Activated CD8-positive, alpha-beta T cell treated with anti-CD3 and anti-CD28 coated beads for 36 hours (primary cell): ENCODE data around the gene PEAR1. TPM values are rescaled to one million over a fixed set of nuclear protein-coding genes. Genes with fewer than 3 reads are reported as not detected.

Source experiments
- ATAC-seq: fragments of 200-7000 bp; cut with Tn5 transposase; one replicate; pipeline ENCODE4 v1.10.0; 2021; ENCODE audit warnings: mild to moderate bottlenecking, moderate library complexity
- CTCF ChIA-PET: fragments of 350-600 bp; sonication (Branson Sonifier 250); formaldehyde crosslinking; loops from one replicate; lab custom pipeline; 2021; ENCODE audit warnings: antibody characterized with exemption; lab: Charles Lee
- POLR2A ChIA-PET: fragments of 350-600 bp; sonication (Branson Sonifier 250); formaldehyde crosslinking; loops from one replicate; lab custom pipeline; 2021; ENCODE audit warnings: antibody characterized with exemption; lab: Charles Lee
- DNase-seq: peaks from one replicate; pipeline ENCODE4 v3.0.0-alpha.2; 2020
- H3K27ac Mint-ChIP-seq: one replicate; pipeline ENCODE4 v1.8.0; 2021; ENCODE audit warnings: mild to moderate bottlenecking, mixed read lengths
- H3K27me3 Mint-ChIP-seq: one replicate; pipeline ENCODE4 v1.8.0; 2021; ENCODE audit warnings: mixed read lengths
- H3K36me3 Mint-ChIP-seq: one replicate; pipeline ENCODE4 v1.8.0; 2021; ENCODE audit warnings: low read depth, mixed read lengths
- H3K4me1 Mint-ChIP-seq: one replicate; pipeline ENCODE4 v1.8.0; 2021; ENCODE audit warnings: low read depth, mixed read lengths
- H3K4me3 Mint-ChIP-seq: one replicate; pipeline ENCODE4 v1.8.0; 2021; ENCODE audit warnings: mild to moderate bottlenecking, moderate library complexity, mixed read lengths
- H3K9me3 Mint-ChIP-seq: one replicate; pipeline ENCODE4 v1.8.0; 2021; ENCODE audit warnings: mixed read lengths
- intact Hi-C: fragments of 100-400 bp; cut with micrococcal nuclease; formaldehyde crosslinking; loops from one replicate; pipeline ENCODE4 v1.10.0; 2022
- total RNA-seq, 2 experiments: library from RNA; stranded (reverse); gene quantifications; one replicate each; pipeline ENCODE4 v1.2.3, GENCODE V29; 2021
- TF ChIP-seq, protein P1 (sequence below): fragments of 200-600 bp; IDR thresholded peaks from one replicate; pipeline ENCODE4 v1.8.0; 2022; ENCODE audit warnings: antibody characterized with exemption, mild to moderate bottlenecking

Gene PEAR1
- total RNA-seq, 2 experiments from 2014 or later, result 0.07 TPM; not detected in 1

DNA sequence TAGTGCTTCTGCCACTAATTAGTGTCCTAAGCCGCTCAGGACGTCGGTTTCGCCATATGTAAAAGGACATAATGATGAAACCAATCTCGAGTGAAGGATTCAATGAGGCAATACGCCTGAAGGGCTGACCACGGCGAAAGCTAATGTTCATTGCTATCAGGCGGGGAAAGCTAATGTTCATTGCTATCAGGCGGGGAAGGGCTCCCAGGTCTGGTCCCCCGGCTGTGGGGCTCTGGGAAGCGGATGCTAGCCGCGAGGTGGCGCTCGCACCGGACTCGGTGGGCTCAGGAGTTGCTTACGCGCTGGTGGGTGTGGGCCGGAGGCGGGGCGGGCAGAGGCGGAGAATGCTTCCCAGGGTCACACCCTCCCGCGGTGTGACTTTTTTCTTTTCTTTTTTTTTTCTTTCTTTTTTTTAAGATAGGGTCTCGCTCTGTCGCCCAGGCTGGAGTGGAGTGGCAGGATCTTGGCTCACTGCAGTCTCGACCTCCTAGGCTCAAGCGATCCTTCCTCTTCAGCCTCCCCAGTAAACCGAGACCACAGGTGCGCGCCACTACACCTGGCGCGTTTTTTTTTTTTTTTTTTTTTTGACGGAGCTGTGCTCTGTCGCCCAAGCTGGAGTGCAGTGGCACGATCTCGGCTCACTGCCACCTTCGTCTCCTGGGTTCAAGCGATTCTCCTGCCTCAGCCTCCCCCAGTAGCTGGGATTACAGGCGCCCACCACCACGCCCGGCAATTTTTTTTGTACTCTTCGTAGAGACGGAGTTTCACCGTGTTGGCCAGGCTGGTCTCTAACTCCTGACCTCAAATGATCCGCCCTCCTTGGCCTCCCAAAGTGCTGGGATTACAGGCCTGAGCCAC is 1.1 kb upstream of the PEAR1 start:
- H3K27ac Mint-ChIP-seq, result no peak overlapping the region
- H3K9me3 Mint-ChIP-seq, result no peaks in the 10 kb centered on the region
- peaks cover 7% of the 10 kb centered on the region for H3K4me1 Mint-ChIP-seq
- POLR2A ChIA-PET, result interaction anchor here (1.5 kb wide), 1 partner anchor 35 kb away, joined by 3 read pairs; no protein-coding TSS in a partner anchor
- ATAC-seq (peak; percentile 96), DNase-seq (peak; percentile 95)
- H3K36me3 Mint-ChIP-seq, result no peaks in the 10 kb centered on the region
- peak overlapping the region; percentile 35 for H3K4me3 Mint-ChIP-seq
- peaks cover 49% of the 10 kb centered on the region for H3K27me3 Mint-ChIP-seq
- CTCF ChIA-PET, result interaction anchor here (0.8 to 7.3 kb wide), 33 partner anchors 8 to 262 kb away, joined by 3 to 144 read pairs (median 5); partner anchors contain the start of genes INSRR and NTRK1
- intact Hi-C loops, result loop anchor here (5.0 to 10.0 kb wide), 3 partner anchors 35 to 208 kb away; no protein-coding TSS in a partner anchor
- TF ChIP-seq, protein P1, sequence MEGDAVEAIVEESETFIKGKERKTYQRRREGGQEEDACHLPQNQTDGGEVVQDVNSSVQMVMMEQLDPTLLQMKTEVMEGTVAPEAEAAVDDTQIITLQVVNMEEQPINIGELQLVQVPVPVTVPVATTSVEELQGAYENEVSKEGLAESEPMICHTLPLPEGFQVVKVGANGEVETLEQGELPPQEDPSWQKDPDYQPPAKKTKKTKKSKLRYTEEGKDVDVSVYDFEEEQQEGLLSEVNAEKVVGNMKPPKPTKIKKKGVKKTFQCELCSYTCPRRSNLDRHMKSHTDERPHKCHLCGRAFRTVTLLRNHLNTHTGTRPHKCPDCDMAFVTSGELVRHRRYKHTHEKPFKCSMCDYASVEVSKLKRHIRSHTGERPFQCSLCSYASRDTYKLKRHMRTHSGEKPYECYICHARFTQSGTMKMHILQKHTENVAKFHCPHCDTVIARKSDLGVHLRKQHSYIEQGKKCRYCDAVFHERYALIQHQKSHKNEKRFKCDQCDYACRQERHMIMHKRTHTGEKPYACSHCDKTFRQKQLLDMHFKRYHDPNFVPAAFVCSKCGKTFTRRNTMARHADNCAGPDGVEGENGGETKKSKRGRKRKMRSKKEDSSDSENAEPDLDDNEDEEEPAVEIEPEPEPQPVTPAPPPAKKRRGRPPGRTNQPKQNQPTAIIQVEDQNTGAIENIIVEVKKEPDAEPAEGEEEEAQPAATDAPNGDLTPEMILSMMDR, result peak; percentile 76

DNA sequence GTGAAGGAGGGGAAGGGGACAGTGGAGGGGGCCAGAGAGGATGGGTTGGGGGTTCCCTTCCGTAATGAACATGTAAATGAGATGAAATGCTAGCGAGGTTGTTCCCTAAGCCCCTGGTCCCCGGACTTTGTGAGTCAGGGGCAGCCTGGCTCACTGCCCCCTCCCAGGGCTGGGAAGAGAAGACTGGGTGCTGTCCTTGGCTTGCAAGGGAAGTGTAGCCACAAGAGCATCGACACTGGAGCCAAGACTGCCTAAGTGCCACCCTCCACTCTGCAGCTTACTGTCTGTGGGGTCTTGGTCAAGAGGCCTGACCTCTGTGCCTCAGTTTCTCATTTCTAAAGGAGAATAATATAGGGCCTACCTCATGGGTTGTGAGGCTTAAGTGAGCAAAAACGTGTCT is 483 bp downstream of the PEAR1 start:
- POLR2A ChIA-PET, result no interaction called here
- Mint-ChIP-seq H3K36me3 (no peaks in the 10 kb centered on the region), H3K4me3 (no peak overlapping the region), H3K27ac (no peak overlapping the region), H3K4me1 (peaks cover 11% of the 10 kb centered on the region), H3K9me3 (no peaks in the 10 kb centered on the region), H3K27me3 (peaks cover 45% of the 10 kb centered on the region)
- CTCF ChIA-PET, result interaction anchor here (0.6 kb wide), 1 partner anchor 23 kb away, joined by 3 read pairs; no protein-coding TSS in a partner anchor
- intact Hi-C loops, result loop anchor here (5.0 to 10.0 kb wide), 3 partner anchors 33 to 209 kb away; no protein-coding TSS in a partner anchor
- ATAC-seq (no peak), DNase-seq (no peak)
- TF ChIP-seq, protein P1, result no peak

DNA sequence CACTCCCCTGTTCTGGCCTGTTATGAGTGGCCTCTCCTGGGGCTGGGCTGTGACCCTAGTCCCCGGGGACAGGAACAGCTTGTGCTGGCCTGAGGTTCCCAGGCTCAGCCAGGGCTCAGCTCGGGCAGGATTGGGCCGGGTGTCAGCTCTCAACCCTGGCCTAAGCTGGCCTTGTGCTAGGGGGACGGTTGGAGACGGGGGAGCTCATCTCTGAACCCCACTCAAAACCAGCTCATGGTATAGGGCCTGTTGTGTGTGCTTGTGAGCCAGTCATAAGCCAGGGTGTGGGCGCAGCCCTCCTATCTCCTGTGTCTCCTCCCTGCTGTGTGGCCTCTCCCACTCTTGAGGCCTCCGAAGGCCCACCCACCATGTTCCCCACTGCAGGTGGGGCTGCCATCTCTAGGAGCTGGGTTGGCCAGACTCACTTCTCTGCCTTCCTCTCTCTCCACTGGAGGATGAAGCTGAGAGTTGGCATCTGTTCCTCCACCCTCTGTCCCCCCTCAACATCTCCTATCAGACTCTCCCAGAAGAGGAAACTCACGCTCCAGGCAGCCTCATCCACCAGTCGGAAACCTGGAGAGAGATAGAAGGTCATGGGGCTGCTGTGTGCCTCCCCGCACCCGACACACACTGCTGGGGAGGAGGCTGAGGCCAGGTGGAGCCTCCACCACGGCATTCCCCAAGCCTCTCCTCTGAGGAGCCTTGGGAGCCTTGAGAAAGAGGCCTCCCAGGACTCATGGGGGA is 1.4 kb downstream of the PEAR1 start:
- Mint-ChIP-seq H3K4me1 (peaks cover 11% of the 10 kb centered on the region), H3K27me3 (peaks cover 45% of the 10 kb centered on the region), H3K27ac (no peak overlapping the region), H3K36me3 (no peaks in the 10 kb centered on the region), H3K4me3 (no peak overlapping the region), H3K9me3 (no peaks in the 10 kb centered on the region)
- POLR2A ChIA-PET, result no interaction called here
- CTCF ChIA-PET, result interaction anchor here (0.6 to 0.7 kb wide), 3 partner anchors 22 to 126 kb away, joined by 3 read pairs; no protein-coding TSS in a partner anchor
- TF ChIP-seq, protein P1, result no peak
- ATAC-seq (no peak), DNase-seq (no peak)
- intact Hi-C loops, result loop anchor here (5.0 to 10.0 kb wide), 3 partner anchors 32 to 210 kb away; no protein-coding TSS in a partner anchor

DNA sequence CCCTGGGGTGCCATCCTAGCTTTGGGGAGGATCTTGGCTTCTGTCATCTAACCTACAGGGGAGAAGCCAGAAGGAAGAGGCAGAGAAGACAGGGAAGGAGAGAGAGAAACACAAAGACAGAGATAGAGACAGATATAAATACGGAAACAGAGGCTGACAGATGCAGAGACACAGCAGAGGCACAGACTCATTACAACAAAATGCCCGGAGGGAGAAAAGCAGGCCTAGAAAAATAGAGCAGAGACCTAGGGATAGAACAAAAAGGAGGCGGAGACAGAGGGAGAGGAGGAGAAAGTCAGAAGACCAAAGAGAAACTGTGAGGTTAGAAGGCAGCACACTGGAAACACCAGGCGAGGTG is 1.9 kb downstream of the PEAR1 start:
- Mint-ChIP-seq H3K4me3 (no peak overlapping the region), H3K4me1 (peaks cover 8% of the 10 kb centered on the region), H3K36me3 (no peaks in the 10 kb centered on the region), H3K27me3 (peaks cover 41% of the 10 kb centered on the region), H3K27ac (no peak overlapping the region), H3K9me3 (no peaks in the 10 kb centered on the region)
- ChIA-PET CTCF (no interaction called here), POLR2A (no interaction called here)
- TF ChIP-seq, protein P1, result no peak
- no peak for ATAC-seq
- no peak for DNase-seq
- intact Hi-C loops, result loop anchor here (10.0 kb wide), 1 partner anchor 211 kb away; no protein-coding TSS in a partner anchor
